ENCODE measurements around the gene KRTAP4-9.

DNA sequence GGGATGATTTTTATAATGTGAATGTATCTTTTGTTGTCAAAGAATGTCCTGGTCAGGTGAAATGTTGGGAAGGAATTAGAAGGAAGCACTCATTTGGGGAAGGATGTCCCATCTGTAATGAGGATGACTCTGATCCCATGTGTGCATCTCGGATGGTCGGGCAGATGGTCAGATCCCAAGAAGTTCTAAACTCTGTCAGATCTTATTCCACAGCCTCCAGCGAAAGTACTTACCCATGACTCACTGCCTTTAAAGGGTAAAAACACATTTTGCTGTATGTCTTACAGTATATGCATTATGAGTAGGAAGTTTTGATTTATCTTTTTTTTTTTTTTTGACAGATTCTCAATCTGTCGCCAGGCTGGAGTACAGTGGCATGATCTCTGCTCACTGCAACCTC lies 13.5 kb downstream of the KRTAP4-9 start:
- TF ChIP-seq, protein P1, sequence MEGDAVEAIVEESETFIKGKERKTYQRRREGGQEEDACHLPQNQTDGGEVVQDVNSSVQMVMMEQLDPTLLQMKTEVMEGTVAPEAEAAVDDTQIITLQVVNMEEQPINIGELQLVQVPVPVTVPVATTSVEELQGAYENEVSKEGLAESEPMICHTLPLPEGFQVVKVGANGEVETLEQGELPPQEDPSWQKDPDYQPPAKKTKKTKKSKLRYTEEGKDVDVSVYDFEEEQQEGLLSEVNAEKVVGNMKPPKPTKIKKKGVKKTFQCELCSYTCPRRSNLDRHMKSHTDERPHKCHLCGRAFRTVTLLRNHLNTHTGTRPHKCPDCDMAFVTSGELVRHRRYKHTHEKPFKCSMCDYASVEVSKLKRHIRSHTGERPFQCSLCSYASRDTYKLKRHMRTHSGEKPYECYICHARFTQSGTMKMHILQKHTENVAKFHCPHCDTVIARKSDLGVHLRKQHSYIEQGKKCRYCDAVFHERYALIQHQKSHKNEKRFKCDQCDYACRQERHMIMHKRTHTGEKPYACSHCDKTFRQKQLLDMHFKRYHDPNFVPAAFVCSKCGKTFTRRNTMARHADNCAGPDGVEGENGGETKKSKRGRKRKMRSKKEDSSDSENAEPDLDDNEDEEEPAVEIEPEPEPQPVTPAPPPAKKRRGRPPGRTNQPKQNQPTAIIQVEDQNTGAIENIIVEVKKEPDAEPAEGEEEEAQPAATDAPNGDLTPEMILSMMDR (IDR thresholded peaks at IDR 0.05), result no peak
- TF ChIP-seq POLR2AphosphoS5 (IDR thresholded peaks at IDR 0.05) (no peak), EP300 (IDR thresholded peaks at IDR 0.05) (no peak)

All from esophagus muscularis mucosa (tissue), 4 donors.